Activated CD4-positive, alpha-beta memory T cell treated with anti-CD3 and anti-CD28 coated beads for 36 hours (primary cell): Measurements from ENCODE around the gene ZNF384. TPM values are rescaled to one million over a fixed set of nuclear protein-coding genes. Genes with fewer than 3 reads are reported as not detected.

Experiments used
- CTCF ChIA-PET: fragments of 350-600 bp; sonication (Branson Sonifier 250); formaldehyde crosslinking; loops from one replicate; lab custom pipeline; 2021; ENCODE audit warnings: antibody characterized with exemption, inconsistent platforms; lab: Charles Lee
- POLR2A ChIA-PET: fragments of 350-600 bp; sonication (Branson Sonifier 250); formaldehyde crosslinking; loops from one replicate; lab custom pipeline; 2021; ENCODE audit warnings: antibody characterized with exemption; lab: Charles Lee
- DNase-seq: peaks from one replicate; pipeline ENCODE4 v3.0.0-alpha.2; 2020
- H3K27ac Mint-ChIP-seq: one replicate; pipeline ENCODE4 v1.8.0; 2021; ENCODE audit warnings: mixed read lengths
- H3K27me3 Mint-ChIP-seq: one replicate; pipeline ENCODE4 v1.8.0; 2021; ENCODE audit warnings: mixed read lengths
- H3K36me3 Mint-ChIP-seq: one replicate; pipeline ENCODE4 v1.8.0; 2021; ENCODE audit warnings: mixed read lengths
- H3K4me1 Mint-ChIP-seq: one replicate; pipeline ENCODE4 v1.8.0; 2021; ENCODE audit warnings: low read depth, mixed read lengths
- H3K4me3 Mint-ChIP-seq: one replicate; pipeline ENCODE4 v1.8.0; 2021; ENCODE audit warnings: mild to moderate bottlenecking, mixed read lengths
- H3K9me3 Mint-ChIP-seq: one replicate; pipeline ENCODE4 v1.8.0; 2021; ENCODE audit warnings: mixed read lengths
- intact Hi-C: fragments of 100-400 bp; cut with micrococcal nuclease; formaldehyde crosslinking; loops from one replicate; pipeline ENCODE4 v1.15.1; 2023
- total RNA-seq, 2 experiments: library from RNA; stranded (reverse); gene quantifications; one replicate each; pipeline ENCODE4 v1.2.3, GENCODE V29; 2021

The ZNF384 gene
- total RNA-seq, 2 experiments from 2014 or later = 55.3 to 56.3 TPM

DNA sequence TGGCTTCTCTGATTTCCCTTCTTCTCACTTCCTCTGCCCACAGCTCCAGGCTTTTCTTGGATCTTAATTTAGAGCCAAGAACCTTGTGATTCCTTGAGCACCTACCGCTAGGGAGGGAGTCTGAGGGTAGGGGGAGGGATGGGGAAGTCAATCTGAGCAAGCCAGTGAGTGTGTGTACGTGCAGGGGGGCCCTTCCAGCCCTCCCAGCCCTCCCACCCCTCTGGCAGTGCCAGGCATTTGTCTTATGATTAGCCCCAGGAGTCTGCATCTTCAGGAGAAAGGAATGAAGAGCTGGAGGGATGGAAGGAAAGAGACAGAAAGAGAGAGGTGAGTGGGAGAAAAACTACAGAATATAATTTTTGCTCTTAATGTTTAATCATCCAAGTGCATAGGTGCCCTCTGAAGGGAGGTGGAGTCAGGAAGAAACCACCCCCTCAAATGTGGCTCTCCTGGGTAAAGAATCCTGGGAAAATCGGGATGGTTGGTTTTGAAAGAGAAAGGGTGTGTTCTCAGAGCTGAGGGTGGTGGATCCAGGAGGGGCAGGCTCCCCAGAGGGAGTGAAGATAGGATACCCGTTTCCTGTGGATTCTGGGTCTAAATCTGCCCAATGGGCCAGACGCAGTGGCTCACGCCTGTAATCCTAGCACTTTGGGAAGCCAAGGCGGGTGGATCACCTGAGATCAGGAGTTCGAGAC lies 9.3 kb upstream of the ZNF384 start:
- H3K36me3 Mint-ChIP-seq = no peaks in the 10 kb centered on the region
- peaks cover 37% of the 10 kb centered on the region for H3K27me3 Mint-ChIP-seq
- intact Hi-C loops = no loop called here
- peaks cover 13% of the 10 kb centered on the region for H3K4me1 Mint-ChIP-seq
- no peak overlapping the region for H3K4me3 Mint-ChIP-seq
- CTCF ChIA-PET = interaction anchor here (0.6 to 1.4 kb wide), 7 partner anchors 12 to 135 kb away, joined by 3 to 4 read pairs (median 3); no protein-coding TSS in a partner anchor
- POLR2A ChIA-PET = interaction anchor here (0.6 kb wide), 1 partner anchor 443 kb away, joined by 4 read pairs; no protein-coding TSS in a partner anchor
- no peak for DNase-seq
- H3K9me3 Mint-ChIP-seq = no peaks in the 10 kb centered on the region
- no peak overlapping the region for H3K27ac Mint-ChIP-seq

DNA sequence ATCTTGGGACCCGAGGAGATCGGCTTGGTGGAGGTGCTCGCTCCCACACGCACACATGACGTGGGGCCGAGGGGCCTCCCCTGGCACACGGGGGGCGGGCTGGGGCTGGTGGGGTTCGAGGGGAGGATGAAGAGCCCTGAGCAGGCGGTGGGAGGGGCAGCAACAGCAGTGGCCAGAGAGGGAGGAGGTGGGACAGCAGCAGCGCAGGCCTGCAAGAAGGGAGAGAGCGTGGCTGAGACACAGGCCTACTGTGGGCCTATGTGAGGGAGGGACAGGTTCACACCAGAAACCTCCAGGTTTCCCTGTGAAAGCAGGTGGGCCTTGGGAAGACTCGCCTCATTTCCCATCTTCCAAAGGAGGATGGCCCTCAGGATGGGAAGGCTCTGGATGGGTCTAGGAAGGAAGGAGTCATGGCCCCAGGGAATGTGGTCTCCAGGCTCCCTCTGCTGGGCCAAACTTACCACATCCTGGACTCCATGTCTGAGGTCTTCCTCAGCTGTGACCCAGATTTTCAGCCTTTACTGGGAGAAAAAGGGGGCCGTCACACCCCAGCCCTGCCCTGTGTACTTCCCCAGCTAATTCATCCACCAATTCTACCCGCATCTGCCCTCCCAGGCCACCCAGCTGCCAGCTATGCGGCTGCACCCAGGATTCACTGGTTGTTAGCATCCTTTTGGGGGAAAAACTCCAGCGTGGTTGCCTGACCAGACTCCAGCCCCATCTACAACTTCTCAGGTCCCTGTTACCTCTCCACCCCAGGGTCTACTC lies 8.6 kb upstream of the ZNF384 start:
- H3K27ac Mint-ChIP-seq = no peak overlapping the region
- H3K4me3 Mint-ChIP-seq = no peak overlapping the region
- ChIA-PET CTCF (interaction anchor here (0.6 to 1.1 kb wide), 4 partner anchors 11 to 134 kb away, joined by 3 to 4 read pairs (median 3); no protein-coding TSS in a partner anchor), POLR2A (no interaction called here)
- H3K36me3 Mint-ChIP-seq = no peaks in the 10 kb centered on the region
- intact Hi-C loops = no loop called here
- H3K27me3 Mint-ChIP-seq = peaks cover 32% of the 10 kb centered on the region
- H3K9me3 Mint-ChIP-seq = no peaks in the 10 kb centered on the region
- DNase-seq = peak; percentile 37
- H3K4me1 Mint-ChIP-seq = peaks cover 13% of the 10 kb centered on the region

DNA sequence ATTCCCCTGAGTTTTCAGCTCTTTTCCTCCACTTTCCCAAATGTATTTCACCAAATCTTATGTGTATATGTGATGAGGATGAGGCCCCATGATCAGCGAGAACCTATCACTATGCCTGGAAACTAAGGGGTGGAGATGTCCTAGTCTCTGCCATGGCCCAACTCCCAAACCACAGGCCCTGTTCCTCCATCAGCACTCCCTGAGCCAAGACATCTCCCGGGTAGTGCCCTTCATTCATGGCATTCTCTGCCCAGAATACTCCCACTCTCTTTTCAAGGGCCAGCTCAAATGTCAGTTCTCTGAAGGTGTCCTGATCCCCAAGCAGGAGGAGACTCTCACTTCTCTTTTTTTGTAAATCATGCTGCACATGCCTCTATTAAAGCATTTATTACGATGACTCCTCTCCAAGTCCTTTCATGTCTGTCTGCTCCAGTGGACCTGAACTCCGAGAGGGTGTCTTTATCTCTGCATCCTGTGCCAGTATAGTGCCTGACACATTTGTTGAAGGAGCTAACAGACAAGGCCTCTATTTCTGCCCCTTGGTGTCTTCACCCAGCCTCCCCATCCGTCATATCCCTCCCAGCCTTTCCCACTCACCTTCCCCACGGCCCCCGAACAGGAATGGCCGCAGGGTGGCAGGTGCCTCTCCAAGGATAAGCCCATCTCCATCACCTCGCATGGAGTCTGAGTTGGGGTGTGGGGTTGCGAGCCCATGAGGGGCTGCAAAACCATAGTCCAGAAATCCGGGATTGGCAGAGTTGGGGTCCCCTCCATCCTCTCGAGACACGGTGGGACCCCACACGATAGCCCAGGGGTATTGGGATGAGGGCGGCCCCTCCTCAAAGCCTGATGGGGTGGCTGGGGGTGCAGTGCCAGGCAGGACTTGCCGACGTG lies 7.8 kb upstream of the ZNF384 start:
- no peaks in the 10 kb centered on the region for H3K36me3 Mint-ChIP-seq
- intact Hi-C loops = no loop called here
- CTCF ChIA-PET = no interaction called here
- DNase-seq = no peak
- H3K4me1 Mint-ChIP-seq = peaks cover 13% of the 10 kb centered on the region
- no peak overlapping the region for H3K27ac Mint-ChIP-seq
- H3K9me3 Mint-ChIP-seq = no peaks in the 10 kb centered on the region
- H3K27me3 Mint-ChIP-seq = peaks cover 26% of the 10 kb centered on the region
- no peak overlapping the region for H3K4me3 Mint-ChIP-seq
- POLR2A ChIA-PET = no interaction called here

DNA sequence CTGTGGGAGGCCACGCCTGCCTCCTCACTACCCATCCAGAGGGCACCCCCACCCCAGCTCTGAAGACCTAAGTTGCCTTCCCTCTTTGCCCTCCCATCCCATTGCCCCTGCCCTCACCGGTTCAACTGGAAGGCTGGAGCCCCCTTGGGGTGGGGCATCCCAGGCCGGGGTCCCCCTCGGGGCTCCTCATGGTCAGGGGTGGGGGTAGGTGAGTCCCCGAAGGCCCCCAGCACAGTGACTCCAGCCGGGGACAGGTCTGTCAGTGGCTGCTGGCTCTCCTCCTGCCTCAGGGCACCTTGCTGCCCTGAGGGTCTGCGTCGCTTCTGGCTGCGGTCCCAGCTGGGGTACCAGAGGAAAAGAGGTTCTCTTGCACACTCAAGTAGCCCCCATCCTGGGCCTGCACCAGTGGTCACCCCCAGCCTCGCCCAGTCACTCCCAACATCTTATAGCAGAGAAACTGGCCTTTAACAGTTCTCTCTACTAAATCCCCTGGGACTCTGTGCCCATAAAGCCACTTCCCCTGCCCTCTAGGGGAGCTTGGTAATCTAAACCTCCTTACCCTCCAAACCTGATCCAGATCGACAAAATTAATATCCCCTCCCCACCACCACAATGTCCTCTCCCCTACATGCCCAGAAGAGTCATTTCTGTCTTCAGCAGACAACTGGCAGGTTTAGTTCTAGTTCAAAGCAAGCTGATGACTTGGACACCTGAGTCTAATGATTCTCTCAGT lies 6.3 kb upstream of the ZNF384 start:
- ChIA-PET CTCF (interaction anchor here (0.5 to 1.6 kb wide), 3 partner anchors 11 to 196 kb away, joined by 3 to 4 read pairs (median 4); no protein-coding TSS in a partner anchor), POLR2A (no interaction called here)
- Mint-ChIP-seq H3K27me3 (peaks cover 13% of the 10 kb centered on the region), H3K9me3 (no peaks in the 10 kb centered on the region), H3K4me1 (peaks cover 9% of the 10 kb centered on the region), H3K27ac (no peak overlapping the region), H3K4me3 (no peak overlapping the region), H3K36me3 (no peaks in the 10 kb centered on the region)
- intact Hi-C loops = no loop called here
- DNase-seq = no peak

DNA sequence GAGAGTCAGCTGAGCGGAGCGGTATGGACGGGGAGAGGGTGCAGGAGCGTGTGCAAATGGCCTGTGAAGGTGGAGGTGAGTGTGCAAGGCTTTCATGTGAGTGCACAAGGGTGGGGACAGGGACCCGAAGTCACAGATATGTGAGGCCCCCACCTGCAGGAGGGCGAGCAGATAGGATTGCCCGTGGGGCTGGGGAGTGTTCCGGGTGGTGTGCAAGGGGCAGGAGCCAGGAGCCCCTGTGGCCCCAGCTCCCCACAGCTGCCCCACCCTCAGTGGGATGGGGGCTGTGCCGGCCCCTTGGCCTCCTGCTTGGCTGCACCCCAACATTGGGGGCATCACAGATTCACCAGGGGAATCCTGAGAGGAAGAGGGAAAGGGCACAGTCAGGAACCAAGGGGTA lies 5.5 kb upstream of the ZNF384 start:
- Mint-ChIP-seq H3K27me3 (peaks cover 11% of the 10 kb centered on the region), H3K27ac (no peak overlapping the region), H3K36me3 (peaks cover under 1% of the 10 kb centered on the region), H3K4me3 (no peak overlapping the region), H3K4me1 (peaks cover 13% of the 10 kb centered on the region), H3K9me3 (no peaks in the 10 kb centered on the region)
- intact Hi-C loops = no loop called here
- POLR2A ChIA-PET = no interaction called here
- DNase-seq = no peak
- CTCF ChIA-PET = interaction anchor here (0.5 to 1.6 kb wide), 2 partner anchors 10 to 134 kb away, joined by 4 read pairs; no protein-coding TSS in a partner anchor

DNA sequence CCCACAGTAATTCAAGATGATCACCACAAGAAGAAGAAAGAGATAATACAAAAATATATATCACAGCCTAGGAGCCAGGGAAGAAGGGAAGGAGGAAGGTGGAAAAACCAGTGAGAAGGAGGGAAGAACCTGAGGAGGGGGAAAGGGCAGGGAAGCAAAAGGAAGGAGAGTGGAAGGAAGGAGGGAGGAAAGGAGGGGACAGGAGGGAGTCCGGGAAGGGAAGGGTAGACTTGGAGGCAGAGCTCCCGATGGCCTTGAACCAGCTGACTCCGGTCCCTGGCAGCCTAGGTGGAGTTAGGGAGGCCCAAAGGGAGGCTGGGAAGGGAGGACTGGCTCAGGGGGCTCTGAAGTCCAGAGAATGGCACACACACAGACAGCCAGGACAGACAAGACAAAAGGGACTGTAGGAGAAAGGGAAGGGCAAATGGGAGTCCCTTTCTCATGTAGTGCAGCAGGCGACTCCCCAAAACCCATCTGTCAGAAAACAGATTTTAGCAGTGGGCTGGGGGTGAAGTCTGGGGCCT lies 4.7 kb upstream of the ZNF384 start:
- no peak for DNase-seq
- Mint-ChIP-seq H3K36me3 (peaks cover 2% of the 10 kb centered on the region), H3K27ac (no peak overlapping the region), H3K4me3 (no peak overlapping the region), H3K9me3 (no peaks in the 10 kb centered on the region), H3K27me3 (peaks cover 5% of the 10 kb centered on the region), H3K4me1 (peaks cover 6% of the 10 kb centered on the region)
- POLR2A ChIA-PET = no interaction called here
- CTCF ChIA-PET = no interaction called here
- intact Hi-C loops = no loop called here

DNA sequence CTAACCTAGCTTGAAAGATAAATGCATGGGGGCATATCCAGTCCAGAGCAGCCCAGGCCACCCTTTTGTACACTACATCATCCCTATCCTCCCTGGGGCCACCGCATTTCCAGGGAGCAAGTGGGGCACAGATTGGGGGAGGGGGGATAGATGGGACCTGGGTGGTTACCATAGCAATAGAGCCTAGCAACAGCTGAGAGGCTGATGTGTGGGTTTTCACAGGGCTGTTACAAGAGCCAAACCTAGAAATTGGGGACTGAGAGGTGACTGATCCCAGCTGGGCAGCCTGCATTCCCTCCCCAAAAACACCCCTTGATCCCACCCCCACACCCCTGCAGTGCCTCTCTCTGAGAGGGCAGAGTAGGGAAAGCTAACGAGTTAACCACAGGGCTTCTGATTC lies 3.7 kb upstream of the ZNF384 start:
- Mint-ChIP-seq H3K27ac (no peak overlapping the region), H3K4me1 (peaks cover 9% of the 10 kb centered on the region), H3K4me3 (no peak overlapping the region), H3K9me3 (no peaks in the 10 kb centered on the region), H3K27me3 (no peaks in the 10 kb centered on the region), H3K36me3 (peaks cover 2% of the 10 kb centered on the region)
- ChIA-PET POLR2A (interaction anchor here (0.8 kb wide), 1 partner anchor 61 kb away, joined by 3 read pairs; the partner anchor contains the start of gene MLF2), CTCF (interaction anchor here (0.6 kb wide), 1 partner anchor 415 kb away, joined by 4 read pairs; no protein-coding TSS in a partner anchor)
- no peak for DNase-seq
- intact Hi-C loops = no loop called here

DNA sequence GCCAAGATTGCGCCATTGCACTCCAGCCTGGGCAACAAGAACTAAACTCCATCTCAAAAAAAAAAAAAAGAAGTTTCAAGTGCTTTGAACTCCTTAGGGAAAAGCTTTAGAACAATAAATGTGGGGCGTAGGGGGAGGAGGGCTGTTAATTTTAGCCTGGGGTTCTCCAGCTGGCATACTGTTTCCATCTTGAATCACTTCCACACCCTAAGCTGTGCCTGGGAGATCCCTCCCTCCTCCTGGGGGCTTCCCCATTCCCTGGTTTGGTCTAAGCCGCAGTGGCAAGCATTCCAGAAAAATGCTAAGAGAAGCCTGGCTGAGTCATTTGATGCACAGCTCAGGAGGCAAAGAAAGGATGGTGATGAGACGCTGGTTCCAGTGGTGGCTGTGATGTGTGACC lies 2.3 kb upstream of the ZNF384 start:
- Mint-ChIP-seq H3K27me3 (no peaks in the 10 kb centered on the region), H3K4me3 (no peak overlapping the region), H3K27ac (no peak overlapping the region), H3K9me3 (no peaks in the 10 kb centered on the region), H3K36me3 (peaks cover 6% of the 10 kb centered on the region), H3K4me1 (peaks cover 23% of the 10 kb centered on the region)
- intact Hi-C loops = no loop called here
- no peak for DNase-seq
- ChIA-PET CTCF (no interaction called here), POLR2A (interaction anchor here (0.7 kb wide), 1 partner anchor 130 kb away, joined by 3 read pairs; no protein-coding TSS in a partner anchor)

DNA sequence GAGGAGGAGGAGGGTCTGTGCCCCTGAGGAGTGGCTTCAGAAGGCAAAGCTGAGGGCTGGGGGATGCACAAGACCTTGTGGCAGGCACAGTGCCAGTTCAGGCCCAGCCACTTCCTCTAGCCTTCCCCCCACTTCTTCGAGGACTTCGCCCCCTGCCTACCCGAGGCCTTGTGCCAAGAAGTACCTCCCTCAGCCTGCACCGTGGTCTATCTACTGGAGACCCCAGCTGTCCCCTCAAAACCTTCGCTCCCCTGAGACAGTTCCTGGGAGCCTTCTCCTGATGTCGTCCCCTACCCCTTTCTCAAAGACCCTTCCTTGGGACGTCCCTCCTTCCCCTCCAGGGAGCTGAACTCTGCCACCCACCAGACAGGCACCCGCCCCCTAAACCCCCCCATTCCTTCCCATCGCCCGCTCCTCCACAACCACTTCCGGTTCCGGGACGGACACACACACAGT lies 604 bp downstream of the ZNF384 start:
- Mint-ChIP-seq H3K9me3 (no peaks in the 10 kb centered on the region), H3K36me3 (peaks cover 15% of the 10 kb centered on the region), H3K4me3 (peak overlapping the region; percentile 92), H3K27me3 (no peaks in the 10 kb centered on the region), H3K27ac (peak overlapping the region; percentile 97), H3K4me1 (peaks cover 46% of the 10 kb centered on the region)
- ChIA-PET POLR2A (interaction anchor here (1.0 to 2.3 kb wide), 12 partner anchors 32 to 255 kb away, joined by 3 to 53 read pairs (median 5); partner anchors contain the start of genes C12orf57, CD4, CDCA3 and COPS7A), CTCF (interaction anchor here (0.6 to 2.3 kb wide), 16 partner anchors 11 to 184 kb away, joined by 3 to 15 read pairs (median 4); partner anchors contain the start of genes CD4, LAG3, MLF2 and SPSB2)
- intact Hi-C loops = loop anchor here (5.0 to 10.0 kb wide), 2 partner anchors 139 to 264 kb away; partner anchors contain the start of gene P3H3
- peak; percentile 58 for DNase-seq

DNA sequence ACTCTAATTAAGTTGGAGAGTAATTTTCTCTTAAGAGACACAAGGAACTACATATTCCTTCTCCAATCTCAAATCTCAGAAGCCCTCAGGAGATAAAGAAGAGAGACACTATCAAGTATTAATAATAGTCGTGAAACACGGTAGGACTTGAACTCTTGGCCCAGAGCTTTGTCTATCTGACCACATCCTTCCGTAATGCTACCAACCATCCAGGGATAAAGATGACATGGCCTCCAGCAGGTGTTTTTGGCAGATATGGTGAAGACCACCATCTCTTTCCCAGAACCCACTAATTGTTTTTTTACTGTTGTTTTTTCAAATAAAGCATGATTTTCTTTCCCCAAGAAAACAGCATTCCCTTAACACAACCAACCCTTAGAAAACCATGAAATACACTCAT lies 3.4 kb downstream of the ZNF384 start:
- no peaks in the 10 kb centered on the region for H3K27me3 Mint-ChIP-seq
- DNase-seq = no peak
- no peaks in the 10 kb centered on the region for H3K9me3 Mint-ChIP-seq
- ChIA-PET POLR2A (no interaction called here), CTCF (interaction anchor here (0.6 to 2.2 kb wide), 10 partner anchors 38 to 205 kb away, joined by 3 to 11 read pairs (median 3); partner anchors contain the start of gene COPS7A)
- H3K4me1 Mint-ChIP-seq = peaks cover 57% of the 10 kb centered on the region
- intact Hi-C loops = loop anchor here (5.0 to 10.0 kb wide), 2 partner anchors 141 to 261 kb away; partner anchors contain the start of gene P3H3
- H3K4me3 Mint-ChIP-seq = no peak overlapping the region
- peak overlapping the region; percentile 49 for H3K27ac Mint-ChIP-seq
- peaks cover 25% of the 10 kb centered on the region for H3K36me3 Mint-ChIP-seq
